Neuronal stem cell (in vitro differentiated cells): ENCODE data around the gene MAP3K15.

Experiments
- DNase-seq: peaks from one replicate; pipeline ENCODE4 v3.0.0-alpha.2; 2013; ENCODE audit warnings: low spot score
- H2AFZ ChIP-seq: one replicate; pipeline ENCODE4 v1.6.1; 2013; ENCODE audit warnings: mild to moderate bottlenecking, low read length, inconsistent platforms
- H2AK5ac ChIP-seq: 2 replicates; pipeline ENCODE4 v1.6.1; 2013; ENCODE audit warnings: low read depth, mild to moderate bottlenecking, inconsistent platforms, low read length, moderate library complexity, mixed read lengths
- H2BK120ac ChIP-seq: 2 replicates; pipeline ENCODE4 v1.6.1; 2013; ENCODE audit warnings: low read depth, mild to moderate bottlenecking, inconsistent platforms, low read length, moderate library complexity, mixed read lengths
- H2BK12ac ChIP-seq: one replicate; pipeline ENCODE4 v1.6.1; 2013; ENCODE audit warnings: low read length, inconsistent platforms
- H2BK15ac ChIP-seq: 2 replicates; pipeline ENCODE4 v1.6.1; 2013; ENCODE audit warnings: mild to moderate bottlenecking, low read length, inconsistent platforms, mixed read lengths
- H2BK5ac ChIP-seq: one replicate; pipeline ENCODE4 v1.6.1; 2013; ENCODE audit warnings: inconsistent platforms, mild to moderate bottlenecking, low read length, moderate library complexity
- H3K14ac ChIP-seq: one replicate; pipeline ENCODE4 v1.6.1; 2013; ENCODE audit warnings: low read length, inconsistent platforms
- H3K18ac ChIP-seq: 2 replicates; pipeline ENCODE4 v1.6.1; 2013; ENCODE audit warnings: low read length, inconsistent platforms
- H3K23ac ChIP-seq: 2 replicates; pipeline ENCODE4 v1.6.1; 2013; ENCODE audit warnings: low read depth, mild to moderate bottlenecking, mixed read lengths, low read length, inconsistent platforms; ENCODE audit not compliant: poor library complexity
- H3K27ac ChIP-seq: replicated peaks from 3 replicates; pipeline ENCODE4 v1.5.1; 2013; ENCODE audit warnings: low read length, inconsistent platforms
- H3K27me3 ChIP-seq, 3 experiments: 2 replicates each; pipeline ENCODE4 v1.6.1; 2013; ENCODE audit warnings: low read length in 3 of 3, mild to moderate bottlenecking in 2 of 3, inconsistent platforms in 1 of 3, low read depth in 1 of 3, mixed read lengths in 1 of 3, moderate library complexity in 1 of 3; ENCODE audit not compliant: control insufficient read depth in 3 of 3, insufficient read depth in 3 of 3
- H3K36me3 ChIP-seq, 2 donors: replicated peaks in 1 of 2; 2 replicates each; pipeline ENCODE4 v1.6.1; 2013; ENCODE audit warnings: low read length in 2 of 2; ENCODE audit not compliant: control insufficient read depth in 2 of 2, insufficient read depth in 2 of 2
- H3K4ac ChIP-seq: 2 replicates; pipeline ENCODE4 v1.6.1; 2013; ENCODE audit warnings: inconsistent platforms, mild to moderate bottlenecking, low read length, moderate library complexity
- H3K4me1 ChIP-seq, 2 donors: 1 replicate in 1 of 2; 2 replicates in 1 of 2; pipeline ENCODE4 v1.6.1; 2013; ENCODE audit warnings: low read length in 2 of 2, low read depth in 1 of 2; ENCODE audit not compliant: control insufficient read depth in 2 of 2, insufficient read depth in 1 of 2
- H3K4me2 ChIP-seq: one replicate; pipeline ENCODE4 v1.6.1; 2013; ENCODE audit warnings: mild to moderate bottlenecking, low read length, inconsistent platforms; ENCODE audit not compliant: insufficient read depth, poor library complexity, severe bottlenecking
- H3K4me3 ChIP-seq, 2 donors: 2 replicates each; pipeline ENCODE4 v1.5.1; 2013; ENCODE audit warnings: low read length in 2 of 2, mild to moderate bottlenecking in 2 of 2, inconsistent platforms in 1 of 2, moderate library complexity in 1 of 2
- H3K79me1 ChIP-seq: one replicate; pipeline ENCODE4 v1.6.1; 2013; ENCODE audit warnings: low read depth, mild to moderate bottlenecking, inconsistent platforms, low read length, moderate library complexity
- H3K9ac ChIP-seq: one replicate; pipeline ENCODE4 v1.6.1; 2013; ENCODE audit warnings: mild to moderate bottlenecking, low read depth, low read length, inconsistent platforms; ENCODE audit not compliant: poor library complexity
- H3K9me3 ChIP-seq, 2 donors: replicated peaks in 1 of 2; 2 replicates each; pipeline versions ENCODE3 to v1.6.1; 2013; ENCODE audit warnings: low read length in 2 of 2, mild to moderate bottlenecking in 2 of 2, inconsistent platforms in 1 of 2, low read depth in 1 of 2, mixed read lengths in 1 of 2, moderate library complexity in 1 of 2; ENCODE audit not compliant: control insufficient read depth in 2 of 2, insufficient read depth in 1 of 2
- H4K8ac ChIP-seq: one replicate; pipeline ENCODE4 v1.6.1; 2013; ENCODE audit warnings: low read depth, mild to moderate bottlenecking, inconsistent platforms, low read length, moderate library complexity
- H4K91ac ChIP-seq: one replicate; pipeline ENCODE4 v1.6.1; 2013; ENCODE audit warnings: low read length, low read depth, mild to moderate bottlenecking, inconsistent platforms; ENCODE audit not compliant: poor library complexity
- WGBS, 2 donors: extraction: QIAGEN DNeasy Blood & Tissue Kit; methylation state at CpG; one replicate each; pipeline ENCODE4 v1.1.7; 2013; ENCODE audit warnings: missing lambda C conversion rate in 2 of 2, mixed read lengths in 1 of 2; ENCODE audit not compliant: insufficient read length in 2 of 2, insufficient replicate concordance in 1 of 2; ENCODE audit errors: extremely low coverage in 2 of 2; 5-methylcytosine and 5-hydroxymethylcytosine counted together

Gene MAP3K15

DNA sequence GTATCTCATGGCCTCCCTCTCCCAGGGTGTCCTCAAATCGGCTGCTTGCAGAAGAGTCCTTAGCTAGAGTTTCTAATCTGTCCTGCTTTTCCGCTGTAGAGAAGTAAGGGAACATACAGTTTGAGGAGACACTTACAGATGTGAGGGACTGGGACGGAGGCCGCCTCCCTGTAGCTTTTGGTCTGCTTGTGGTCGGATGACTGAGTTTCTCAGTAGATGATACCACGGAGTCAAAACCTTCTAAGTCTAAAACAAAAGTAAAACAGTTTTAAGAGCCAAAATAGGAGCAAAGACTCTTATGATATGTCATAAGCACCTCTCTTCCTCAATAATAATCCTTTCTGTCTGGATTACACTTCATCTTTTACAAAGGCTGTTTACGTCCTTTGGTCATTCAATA, 34.5 kb upstream of the MAP3K15 start:
- no peak overlapping the region for H2AFZ ChIP-seq
- no peaks in the 10 kb centered on the region for H3K27me3 ChIP-seq
- no peak overlapping the region for H4K91ac ChIP-seq
- DNase-seq, result no peak
- H3K79me1 ChIP-seq, result no peaks in the 10 kb centered on the region
- no peak overlapping the region for H2BK5ac ChIP-seq
- no peak overlapping the region for H3K27ac ChIP-seq
- no peak overlapping the region for H3K23ac ChIP-seq
- H2BK12ac ChIP-seq, result no peak overlapping the region
- no peaks in the 10 kb centered on the region for H3K4me1 ChIP-seq
- H3K4me3 ChIP-seq, result no peak overlapping the region
- no peak overlapping the region for H3K4me2 ChIP-seq
- no peaks in the 10 kb centered on the region for H3K36me3 ChIP-seq
- no peak overlapping the region for H3K4ac ChIP-seq
- no peak overlapping the region for H4K8ac ChIP-seq
- H3K9ac ChIP-seq, result no peak overlapping the region
- no CpG with 5 or more reads among the region's 7 CpGs for WGBS, 2 donors
- H2AK5ac ChIP-seq, result no peak overlapping the region
- no peaks in the 10 kb centered on the region for H3K9me3 ChIP-seq
- H2BK120ac ChIP-seq, result no peak overlapping the region
- H2BK15ac ChIP-seq, result no peak overlapping the region
- H3K18ac ChIP-seq, result no peak overlapping the region
- H3K14ac ChIP-seq, result no peak overlapping the region

DNA sequence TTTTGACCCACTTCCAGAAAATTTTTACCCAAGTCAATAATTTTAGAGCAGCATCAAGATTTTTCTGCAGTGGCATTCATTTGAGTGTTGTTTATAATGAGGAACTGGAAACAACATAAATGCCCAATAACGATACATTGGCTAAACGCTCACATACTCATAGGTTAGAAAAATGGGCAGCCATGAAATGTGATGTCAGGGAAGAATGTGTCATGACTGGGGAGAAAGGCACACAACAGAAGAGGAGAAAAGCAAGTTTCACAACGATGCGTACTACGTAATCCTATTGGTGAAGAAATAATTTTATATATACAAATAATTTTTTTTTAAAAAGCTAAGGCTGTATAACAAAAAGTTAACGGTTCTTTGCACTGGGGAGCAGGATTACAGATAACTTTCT, 33.6 kb upstream of the MAP3K15 start:
- Histone ChIP-seq H3K79me1 (no peaks in the 10 kb centered on the region), H3K23ac (no peak overlapping the region), H4K91ac (no peak overlapping the region), H3K14ac (no peak overlapping the region), H4K8ac (no peak overlapping the region), H2BK15ac (no peak overlapping the region), H3K9ac (no peak overlapping the region), H3K18ac (no peak overlapping the region), H2BK5ac (no peak overlapping the region), H3K4ac (no peak overlapping the region), H2AK5ac (no peak overlapping the region), H3K36me3 (no peaks in the 10 kb centered on the region), H3K9me3 (no peaks in the 10 kb centered on the region), H3K27ac (no peak overlapping the region), H3K4me2 (no peak overlapping the region), H2AFZ (no peak overlapping the region), H2BK12ac (no peak overlapping the region), H3K27me3 (no peaks in the 10 kb centered on the region), H3K4me3 (no peak overlapping the region), H3K4me1 (no peaks in the 10 kb centered on the region), H2BK120ac (no peak overlapping the region)
- no peak for DNase-seq
- no CpG with 5 or more reads among the region's 6 CpGs for WGBS, 2 donors

DNA sequence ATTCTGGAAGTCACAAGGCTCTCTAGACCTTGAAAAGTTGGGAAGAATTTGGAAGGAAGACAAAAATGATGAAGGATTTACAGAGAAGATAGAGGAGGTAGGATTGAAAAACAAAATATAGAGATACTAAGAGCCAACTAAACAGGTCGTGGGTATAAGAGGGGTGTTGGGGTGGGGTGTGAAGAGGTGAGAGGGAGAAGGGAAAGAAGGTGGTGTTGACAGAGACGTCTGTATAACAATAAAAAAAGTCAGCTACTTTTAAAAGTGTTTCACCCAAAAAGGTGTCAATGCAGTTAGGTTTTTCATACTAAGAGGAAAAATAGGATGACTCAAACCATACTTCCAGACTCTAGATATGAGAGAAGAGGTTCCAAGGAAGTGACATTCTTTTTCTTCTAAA, 33.0 kb upstream of the MAP3K15 start:
- Histone ChIP-seq H2AFZ (no peak overlapping the region), H2AK5ac (no peak overlapping the region), H3K36me3 (no peaks in the 10 kb centered on the region), H4K8ac (no peak overlapping the region), H3K23ac (no peak overlapping the region), H3K27ac (no peak overlapping the region), H2BK12ac (no peak overlapping the region), H3K14ac (no peak overlapping the region), H4K91ac (no peak overlapping the region), H3K4ac (no peak overlapping the region), H3K79me1 (no peaks in the 10 kb centered on the region), H2BK15ac (no peak overlapping the region), H2BK120ac (no peak overlapping the region), H3K4me2 (no peak overlapping the region), H2BK5ac (no peak overlapping the region), H3K27me3 (no peaks in the 10 kb centered on the region), H3K9ac (no peak overlapping the region), H3K4me3 (no peak overlapping the region), H3K4me1 (no peaks in the 10 kb centered on the region), H3K18ac (no peak overlapping the region), H3K9me3 (no peaks in the 10 kb centered on the region)
- no CpG with 5 or more reads among the region's 2 CpGs for WGBS, 2 donors
- DNase-seq, result no peak

DNA sequence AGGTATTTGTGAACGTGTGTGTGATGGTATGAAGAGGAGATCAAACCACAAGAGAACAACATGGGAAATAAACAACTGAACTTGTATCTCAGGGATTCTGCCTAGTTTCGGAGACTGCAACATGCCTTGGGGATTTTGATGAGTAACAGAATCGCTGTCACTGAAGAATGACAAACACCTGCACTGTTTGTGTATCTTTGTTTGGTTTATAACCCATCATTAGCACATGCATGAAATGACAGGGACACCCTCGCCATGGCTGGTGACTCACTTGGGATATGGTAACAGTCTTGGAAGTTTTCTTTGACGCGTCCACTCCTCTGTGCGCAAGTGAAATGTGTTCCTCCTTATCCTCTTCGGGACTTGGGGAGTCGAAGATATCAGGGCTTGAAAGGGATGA, 30.3 kb upstream of the MAP3K15 start:
- Histone ChIP-seq H2AFZ (no peak overlapping the region), H3K4me3 (no peak overlapping the region), H2AK5ac (no peak overlapping the region), H4K91ac (no peak overlapping the region), H2BK15ac (no peak overlapping the region), H2BK5ac (no peak overlapping the region), H3K14ac (no peak overlapping the region), H3K4ac (no peak overlapping the region), H2BK12ac (no peak overlapping the region), H3K79me1 (no peaks in the 10 kb centered on the region), H3K9ac (no peak overlapping the region), H2BK120ac (no peak overlapping the region), H3K9me3 (no peaks in the 10 kb centered on the region), H3K36me3 (no peaks in the 10 kb centered on the region), H3K4me1 (peaks cover 0 to 2% of the 10 kb centered on the region in 2 donors), H3K23ac (no peak overlapping the region), H3K27me3 (no peaks in the 10 kb centered on the region), H3K18ac (no peak overlapping the region), H3K4me2 (no peak overlapping the region), H3K27ac (no peak overlapping the region), H4K8ac (no peak overlapping the region)
- WGBS, 2 donors, result 100% methylated on average over 1 of the region's 9 CpGs; no CpG with 5 or more reads in 1 of the 2 donors
- DNase-seq, result no peak
